NCI-H1092 (cell line): ENCODE results near the gene IFI16.
"Not testable (repeated sequence)": the region's sequence is repeated elsewhere in the genome, so short reads cannot be mapped to it uniquely, and the experiment has no call there.

Experiments
- DNase-seq: peaks from one replicate; lab custom pipeline; 2025; lab: John Stamatoyannopoulos, UW

The IFI16 gene

GRCh38 chr1:159009704-159010361, at the start of gene IFI16:
Gene IFI16, plus strand, starts transcription at chr1:159009907. Its CDS starts 4,774 bp downstream, at chr1:159014681.
- DNase-seq = no peak

GRCh38 chr1:158961178-158961577, 48.5 kb upstream of the IFI16 start:
- DNase-seq = no peak

- no peak for DNase-seq
These were observed 46.7 kb upstream of the IFI16 start for GRCh38 chr1:158962983-158963382.

DNA sequence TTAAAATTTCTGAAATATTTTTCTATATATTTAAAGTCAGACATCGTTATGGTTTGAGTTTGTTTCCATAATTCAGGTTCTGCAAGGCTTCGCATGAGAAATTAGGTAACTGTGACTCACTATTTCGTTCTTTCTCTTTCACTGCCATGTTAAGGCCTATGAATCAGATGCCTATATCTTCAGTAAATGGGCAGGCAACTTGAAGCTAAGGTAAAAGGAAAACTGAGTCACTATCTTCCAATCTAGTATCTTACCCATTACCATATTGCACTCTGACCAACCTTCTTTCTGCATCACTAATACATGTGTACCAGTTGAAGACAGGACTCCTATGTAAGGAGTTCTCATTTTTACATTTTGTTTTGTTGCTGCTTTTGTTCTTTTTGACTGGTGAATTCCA, 40.5 kb upstream of the IFI16 start:
- DNase-seq = no peak

DNA sequence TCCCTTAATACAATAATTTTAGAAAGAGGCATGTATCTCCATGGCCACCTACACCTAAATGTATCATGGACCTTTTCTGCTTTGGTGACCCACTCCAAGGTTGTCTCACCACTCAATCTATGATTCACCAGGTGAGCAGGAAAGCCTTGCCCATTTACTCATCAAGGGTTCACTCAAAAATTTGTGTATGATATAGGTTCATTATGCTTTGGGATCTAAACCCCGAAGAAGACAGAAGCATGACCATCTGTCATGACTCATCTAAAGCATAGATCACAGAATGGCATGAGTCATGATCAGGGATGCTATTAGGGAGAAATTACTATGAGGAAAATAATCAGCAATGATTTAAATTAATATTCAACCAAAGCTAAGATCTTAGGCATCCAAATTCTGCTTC, 39.9 kb upstream of the IFI16 start:
- DNase-seq = no peak

GRCh38 chr1:158972841-158973240, 36.9 kb upstream of the IFI16 start:
- DNase-seq = no peak

- no peak for DNase-seq
These were observed 33.5 kb upstream of the IFI16 start for GRCh38 chr1:158976219-158976618.

- DNase-seq = no peak
These were observed 31.0 kb upstream of the IFI16 start for GRCh38 chr1:158978730-158979129.

- DNase-seq = no peak
These were observed 30.5 kb upstream of the IFI16 start for GRCh38 chr1:158979229-158979628.

DNA sequence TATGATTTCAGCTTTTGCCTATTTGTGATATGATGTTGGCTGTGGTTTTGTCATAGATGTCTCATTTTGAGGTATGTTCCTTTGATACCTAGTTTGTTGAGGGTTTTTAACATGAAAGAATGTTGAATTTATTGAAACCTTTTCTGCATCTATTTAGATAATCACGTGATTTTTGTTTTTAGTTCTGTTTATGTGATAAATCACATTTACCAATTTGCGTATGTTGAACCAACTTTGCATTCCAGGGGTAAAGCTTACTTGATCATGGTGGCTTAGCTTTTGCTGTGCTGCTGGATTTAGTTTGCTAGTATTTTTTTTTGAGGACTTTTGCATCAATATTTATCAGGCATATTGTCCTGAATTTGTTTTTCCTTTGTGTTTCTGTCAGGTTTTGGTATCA, 26.5 kb upstream of the IFI16 start:
- no peak for DNase-seq

GRCh38 chr1:158984386-158984785, 25.3 kb upstream of the IFI16 start:
- no peak for DNase-seq

DNA sequence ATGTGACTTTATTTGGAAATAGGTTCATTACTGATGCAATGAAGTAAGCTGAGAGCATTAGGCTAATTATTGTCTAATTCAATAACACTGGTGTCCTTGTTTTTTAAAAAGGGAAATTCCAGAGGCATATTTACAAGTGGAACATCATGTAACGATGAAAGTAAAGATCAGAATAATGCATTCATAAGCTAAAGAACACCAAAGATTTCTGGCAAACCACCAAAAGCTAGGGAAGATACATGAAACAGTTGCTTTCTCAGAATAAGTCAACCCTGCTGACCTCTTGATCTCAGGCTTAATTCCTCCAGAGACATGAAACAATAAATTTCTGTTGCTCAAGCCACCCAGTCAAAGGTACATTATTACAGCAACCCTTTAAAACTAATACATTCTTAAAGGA, 20.3 kb upstream of the IFI16 start:
- DNase-seq = no peak

DNA sequence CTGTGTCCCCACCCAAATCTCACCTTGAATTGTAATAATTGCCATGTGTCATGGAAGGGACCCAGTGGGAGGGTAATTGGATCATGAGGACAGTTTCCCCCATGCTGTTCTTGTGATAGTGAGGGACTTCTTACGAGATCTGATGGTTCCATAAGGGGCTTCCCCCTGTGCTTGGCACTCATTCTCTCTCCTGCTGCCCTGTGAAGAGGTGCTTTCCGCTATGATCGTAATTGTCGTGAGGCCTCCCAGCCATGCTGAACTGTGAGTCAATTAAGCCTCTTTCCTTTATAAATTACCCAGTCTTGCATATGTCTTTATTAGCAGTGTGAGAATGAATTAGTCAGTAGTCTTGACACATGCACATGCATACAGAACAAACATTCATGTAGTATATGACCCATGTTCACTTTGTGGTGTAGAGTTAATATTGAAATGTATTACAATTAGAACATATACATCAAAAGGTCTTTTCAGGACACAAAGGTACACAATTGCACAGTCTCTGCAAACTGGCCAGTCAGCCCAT, 16.9 kb upstream of the IFI16 start:
- no peak for DNase-seq

DNA sequence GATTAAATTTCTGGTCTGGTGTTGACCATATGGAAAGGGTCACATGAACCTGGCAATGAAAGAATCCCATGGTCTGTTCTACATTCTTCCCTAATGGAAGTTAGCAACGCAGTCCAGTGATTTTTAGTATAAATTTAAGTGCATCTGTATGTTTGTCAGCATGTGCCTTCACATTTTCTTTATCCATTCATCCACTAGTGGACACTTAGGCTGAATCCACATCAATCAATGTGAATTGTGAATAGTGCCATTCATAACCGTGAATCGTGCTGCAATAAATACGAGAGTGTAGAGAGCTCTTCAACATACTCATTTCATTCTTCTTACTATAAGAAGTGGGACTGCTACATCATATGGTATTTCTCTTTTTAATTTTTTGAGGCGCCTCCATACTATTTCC, 12.7 kb upstream of the IFI16 start:
- no peak for DNase-seq

GRCh38 chr1:158998037-158998780, 11.5 kb upstream of the IFI16 start:
- DNase-seq = no peak

- peak; percentile 25 for DNase-seq
These were observed 10.9 kb upstream of the IFI16 start for GRCh38 chr1:158998781-158999161.

DNA sequence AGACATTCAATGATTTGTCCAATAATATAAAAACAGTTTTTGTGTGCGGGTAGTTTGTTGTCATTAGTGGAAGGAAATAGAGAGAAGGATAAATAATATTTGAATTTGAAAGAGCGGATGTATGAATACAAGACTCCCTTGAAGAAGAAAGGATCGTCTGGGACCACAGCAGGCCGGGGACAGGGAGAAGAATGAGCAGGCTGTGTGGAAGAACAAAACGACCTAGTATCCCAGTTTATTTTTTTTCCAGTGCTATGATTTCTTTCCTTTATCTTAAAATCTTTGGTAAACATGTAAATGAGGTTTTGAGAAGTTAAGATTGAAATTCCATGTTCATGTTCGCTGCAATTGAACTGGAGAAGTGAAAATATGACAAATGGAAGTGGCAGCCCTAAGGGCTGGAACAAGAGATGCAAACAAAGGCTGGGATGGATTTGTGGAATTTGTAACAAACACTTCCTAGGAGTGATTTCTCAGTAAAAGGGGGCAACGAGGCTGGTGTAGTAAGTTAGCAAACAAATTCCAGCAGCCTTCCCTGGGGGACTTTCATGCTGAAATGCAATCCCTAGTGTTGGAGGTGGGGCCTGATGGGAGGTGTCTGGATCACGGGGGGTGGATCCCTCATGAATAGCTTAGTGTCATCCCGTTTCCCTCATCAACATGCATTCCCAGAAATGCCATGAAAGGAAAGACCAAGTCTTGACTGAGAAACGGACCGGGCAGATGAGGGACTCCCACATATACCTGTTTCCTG, 10.2 kb upstream of the IFI16 start:
- DNase-seq = no peak

DNA sequence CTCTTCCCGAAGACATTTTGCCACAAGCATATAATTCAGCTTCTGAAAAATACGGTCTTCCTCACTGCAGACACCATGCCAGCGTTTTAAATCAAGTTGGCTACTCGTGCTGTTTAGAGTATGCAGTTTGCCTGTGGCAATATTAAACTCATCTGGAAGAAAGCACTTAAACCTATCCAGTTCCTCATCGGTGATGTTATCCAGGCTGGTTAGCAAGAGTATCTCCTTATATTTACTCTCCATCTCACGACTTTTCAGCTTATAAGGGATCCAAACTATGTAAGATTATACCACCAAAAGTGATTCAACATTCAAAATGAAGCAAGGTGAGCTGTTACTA, 9.7 kb upstream of the IFI16 start:
- no peak for DNase-seq

DNA sequence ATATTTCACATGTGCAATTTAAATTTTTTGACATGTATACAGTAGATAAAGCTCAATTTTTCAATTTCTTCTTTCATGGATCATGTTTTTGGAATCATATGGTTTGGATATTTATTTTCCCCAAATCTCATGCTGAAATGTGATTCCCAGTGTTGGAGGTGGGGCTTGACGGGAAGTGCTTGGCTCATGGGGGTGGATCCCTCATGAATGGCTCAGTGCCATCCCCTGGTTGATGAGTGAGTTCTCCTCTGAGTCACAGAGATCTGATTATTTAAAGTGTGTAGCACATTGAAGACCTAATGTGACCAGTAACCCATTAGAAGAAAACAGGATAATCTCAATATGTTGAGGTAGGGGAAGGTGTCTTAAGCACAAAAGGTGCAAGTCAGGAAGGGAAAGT, 9.1 kb upstream of the IFI16 start:
- no peak for DNase-seq

- no peak for DNase-seq
These were observed 4.5 kb upstream of the IFI16 start for GRCh38 chr1:159005161-159005560.

- no peak for DNase-seq
These were observed 4.0 kb upstream of the IFI16 start for GRCh38 chr1:159005676-159006075.

- not testable (repeated sequence) for DNase-seq
These were observed 3.4 kb upstream of the IFI16 start for GRCh38 chr1:159006210-159006807.

DNA sequence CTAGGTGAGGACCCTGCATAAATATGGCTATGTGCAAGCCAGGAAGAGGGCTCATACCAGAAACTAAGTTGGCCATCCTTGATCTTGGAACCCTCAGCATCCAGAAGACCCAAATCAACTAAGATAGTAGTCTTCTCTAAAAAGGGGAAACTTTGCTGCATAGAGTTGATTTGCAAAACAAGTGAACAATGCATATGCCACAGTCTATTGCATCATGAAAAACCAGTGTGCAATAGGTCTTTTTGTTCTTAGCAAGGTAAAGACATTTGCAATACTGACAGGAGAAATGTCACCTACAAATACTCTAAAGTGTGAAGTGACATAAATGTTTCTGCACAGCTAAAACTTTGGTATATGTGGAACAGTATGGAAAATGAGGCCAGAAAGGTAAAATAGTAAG, 2.0 kb upstream of the IFI16 start:
- no peak for DNase-seq
